Fibroblast of skin of scalp (primary cell): ENCODE results near the gene LSP1.
"Not testable (repeated sequence)": the region's sequence is repeated elsewhere in the genome, so short reads cannot be mapped to it uniquely, and the experiment has no call there.

Experiments
- DNase-seq: peaks from one replicate; pipeline ENCODE4 v3.0.0-alpha.2; 2013

LSP1 gene

GRCh38 chr11:1864831-1865665, 12.2 kb downstream of the LSP1 start:
- no peak for DNase-seq

GRCh38 chr11:1866226-1866625, 13.3 kb downstream of the LSP1 start:
- no peak for DNase-seq

GRCh38 chr11:1866776-1867175, 13.9 kb downstream of the LSP1 start:
- no peak for DNase-seq

- DNase-seq: no peak
Observed at GRCh38 chr11:1867381-1867780, 14.5 kb downstream of the LSP1 start.

GRCh38 chr11:1868056-1868635, 15.3 kb downstream of the LSP1 start:
- DNase-seq: no peak

- DNase-seq: no peak
Observed at GRCh38 chr11:1868636-1869291, 15.9 kb downstream of the LSP1 start.

GRCh38 chr11:1869427-1870325, 16.8 kb downstream of the LSP1 start:
- DNase-seq: no peak

- no peak for DNase-seq
Observed at GRCh38 chr11:1870326-1870696, 17.4 kb downstream of the LSP1 start.

GRCh38 chr11:1870721-1871466, 18.0 kb downstream of the LSP1 start:
- no peak for DNase-seq

- DNase-seq: no peak
Observed at GRCh38 chr11:1871531-1871930, 18.6 kb downstream of the LSP1 start.

- DNase-seq: no peak
Observed at GRCh38 chr11:1872267-1872985, 19.5 kb downstream of the LSP1 start.

- DNase-seq: peak; percentile 29
Observed at GRCh38 chr11:1873048-1873812, 20.3 kb downstream of the LSP1 start.

- DNase-seq: not testable (repeated sequence)
Observed at GRCh38 chr11:1873813-1874150, 20.9 kb downstream of the LSP1 start.

GRCh38 chr11:1874441-1875092, 21.7 kb downstream of the LSP1 start:
- DNase-seq: not testable (repeated sequence)

- no peak for DNase-seq
Observed at GRCh38 chr11:1875093-1875850, 22.4 kb downstream of the LSP1 start.

- not testable (repeated sequence) for DNase-seq
Observed at GRCh38 chr11:1875851-1876301, 23.0 kb downstream of the LSP1 start.

- peak; percentile 54 for DNase-seq
Observed at GRCh38 chr11:1876361-1877063, 23.6 kb downstream of the LSP1 start.
